Neural cell (in vitro differentiated cells): ENCODE data around the gene SEMA7A.

Experiments used
- EP300 ChIP-seq: fragments of 450-650 bp; conservative IDR thresholded peaks from 2 replicates; pipeline ENCODE4 v1.6.1; 2014; ENCODE audit warnings: antibody characterized with exemption, mild to moderate bottlenecking, moderate library complexity; ENCODE audit not compliant: poor library complexity, severe bottlenecking
- EZH2 ChIP-seq: fragments of 200-600, 300-800 bp; shearing (Covaris generic), sonication (generic); IDR thresholded peaks from 2 replicates; pipeline ENCODE4 v1.6.1; 2014; ENCODE audit warnings: antibody characterized with exemption, low read length, borderline replicate concordance, mild to moderate bottlenecking; ENCODE audit not compliant: insufficient read depth, poor library complexity, severe bottlenecking
- POLR2AphosphoS5 ChIP-seq: IDR thresholded peaks from 2 replicates; pipeline ENCODE4 v1.6.1; 2012
- RAD21 ChIP-seq: fragments of 450-650 bp; conservative IDR thresholded peaks from 2 replicates; pipeline ENCODE4 v1.6.1; 2014; ENCODE audit warnings: antibody characterized with exemption, mild to moderate bottlenecking, moderate library complexity
- TF ChIP-seq, protein P1 (sequence below): fragments of 450-650 bp; IDR thresholded peaks from 2 replicates; pipeline ENCODE4 v1.5.1; 2014; ENCODE audit warnings: antibody characterized with exemption, mild to moderate bottlenecking, moderate library complexity; ENCODE audit not compliant: poor library complexity, severe bottlenecking

DNA sequence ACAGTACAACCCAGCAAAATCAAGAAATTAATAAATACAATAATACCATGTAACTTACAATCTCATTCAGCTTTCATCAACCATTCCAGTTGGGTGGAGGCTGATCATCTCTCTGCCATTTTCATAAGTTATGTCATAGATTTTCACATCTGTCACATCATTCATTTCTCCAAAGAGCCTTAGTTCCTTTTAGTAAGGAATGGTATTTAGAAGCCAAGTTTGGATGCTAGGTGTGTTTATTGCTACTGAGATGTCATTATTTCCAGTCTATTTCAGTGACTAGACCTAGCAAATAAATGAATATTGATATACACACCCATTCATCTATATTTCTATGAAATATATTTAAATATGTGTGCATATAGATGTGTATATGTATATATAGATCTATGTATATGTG, 29.9 kb upstream of the SEMA7A start:
- TF ChIP-seq, protein P1, sequence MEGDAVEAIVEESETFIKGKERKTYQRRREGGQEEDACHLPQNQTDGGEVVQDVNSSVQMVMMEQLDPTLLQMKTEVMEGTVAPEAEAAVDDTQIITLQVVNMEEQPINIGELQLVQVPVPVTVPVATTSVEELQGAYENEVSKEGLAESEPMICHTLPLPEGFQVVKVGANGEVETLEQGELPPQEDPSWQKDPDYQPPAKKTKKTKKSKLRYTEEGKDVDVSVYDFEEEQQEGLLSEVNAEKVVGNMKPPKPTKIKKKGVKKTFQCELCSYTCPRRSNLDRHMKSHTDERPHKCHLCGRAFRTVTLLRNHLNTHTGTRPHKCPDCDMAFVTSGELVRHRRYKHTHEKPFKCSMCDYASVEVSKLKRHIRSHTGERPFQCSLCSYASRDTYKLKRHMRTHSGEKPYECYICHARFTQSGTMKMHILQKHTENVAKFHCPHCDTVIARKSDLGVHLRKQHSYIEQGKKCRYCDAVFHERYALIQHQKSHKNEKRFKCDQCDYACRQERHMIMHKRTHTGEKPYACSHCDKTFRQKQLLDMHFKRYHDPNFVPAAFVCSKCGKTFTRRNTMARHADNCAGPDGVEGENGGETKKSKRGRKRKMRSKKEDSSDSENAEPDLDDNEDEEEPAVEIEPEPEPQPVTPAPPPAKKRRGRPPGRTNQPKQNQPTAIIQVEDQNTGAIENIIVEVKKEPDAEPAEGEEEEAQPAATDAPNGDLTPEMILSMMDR: no peak
- no peak for TF ChIP-seq POLR2AphosphoS5
- TF ChIP-seq EZH2: no peak
- TF ChIP-seq RAD21: no peak
- no peak for TF ChIP-seq EP300
